DMS53 (cell line): ENCODE measurements around the gene STING1.
"Not testable (repeated sequence)": the region's sequence is repeated elsewhere in the genome, so short reads cannot be mapped to it uniquely, and the experiment has no call there.

ENCODE experiments used
- DNase-seq: peaks from one replicate; lab custom pipeline; 2025; lab: John Stamatoyannopoulos, UW

STING1 gene

DNA sequence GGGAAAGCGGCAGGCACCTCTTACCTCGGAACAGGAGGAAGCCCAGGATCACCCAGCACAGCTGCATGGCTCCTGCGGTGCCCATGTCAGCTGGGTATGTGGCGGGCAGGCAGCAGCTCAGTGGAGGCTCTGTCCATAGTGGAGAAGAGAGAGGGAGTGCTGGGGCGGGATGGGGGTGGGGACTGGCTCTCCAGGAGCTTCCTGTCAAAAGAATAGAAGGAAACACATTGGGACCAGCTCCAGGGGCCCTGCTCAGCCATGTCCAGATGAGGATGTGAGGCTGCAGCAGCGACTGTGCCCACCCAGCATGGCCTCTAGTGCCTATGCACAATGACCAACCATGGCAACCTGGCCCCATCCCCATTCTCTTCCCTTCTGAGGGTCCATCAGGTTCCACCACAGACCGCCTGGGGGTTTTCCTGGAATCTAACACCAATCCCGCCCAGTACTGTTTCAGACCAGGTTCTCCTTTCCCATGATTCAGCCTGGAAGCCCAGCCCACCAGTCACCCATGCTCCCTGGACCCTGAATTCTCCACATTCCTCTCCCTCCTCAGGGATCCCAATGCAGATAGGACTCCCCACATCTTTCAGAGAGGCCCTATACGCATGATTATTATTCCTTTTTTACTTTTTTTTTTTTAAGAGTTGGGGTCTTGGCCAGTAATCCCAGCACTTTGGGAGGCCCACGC is 19.8 kb downstream of the STING1 start, which contains the start of gene ECSCR:
Gene ECSCR, minus strand, starts transcription at position 158 of the 691 bp plus-strand sequence. Its CDS starts 73 bp downstream, at position 85.
- DNase-seq: no peak

DNA sequence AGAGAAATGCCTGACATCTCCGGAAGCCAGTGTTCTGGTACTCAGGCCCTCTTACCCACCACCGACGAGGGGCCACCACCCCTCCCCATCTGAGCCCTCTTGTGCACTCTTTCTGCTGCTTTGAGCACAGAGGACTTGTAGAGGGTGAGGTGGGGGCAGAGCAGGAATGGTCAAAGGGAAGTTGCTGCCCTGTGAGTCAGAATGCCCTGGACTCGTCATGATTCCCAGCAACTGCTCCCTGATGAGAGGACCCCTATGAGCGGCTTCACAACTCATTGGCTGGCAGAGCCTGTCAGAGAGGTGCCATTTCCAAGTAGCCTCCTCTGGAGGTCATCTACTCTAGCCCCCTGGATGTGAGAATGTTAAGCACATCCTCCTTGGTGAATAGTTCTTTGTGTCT is 20.9 kb downstream of the STING1 start:
- DNase-seq: no peak

DNA sequence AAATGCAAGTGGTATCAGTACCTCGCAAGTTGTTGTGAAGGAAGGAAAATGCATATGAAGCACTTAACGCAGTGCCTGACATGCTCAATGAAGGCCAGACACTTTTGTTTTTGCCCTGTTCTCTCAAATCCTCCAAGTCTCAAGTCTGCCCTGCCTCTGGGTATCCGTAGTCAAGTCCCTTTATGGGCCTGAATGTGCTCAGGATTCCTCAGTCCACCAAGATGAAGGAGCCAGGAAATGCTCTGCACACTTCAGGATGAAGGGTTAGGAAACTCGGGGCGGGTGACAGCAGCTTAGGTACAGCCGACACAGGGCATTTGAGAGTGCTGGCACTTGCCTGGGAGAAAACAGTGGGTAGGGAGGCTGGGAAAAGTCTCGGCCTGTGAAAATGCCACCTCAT is 21.4 kb downstream of the STING1 start:
- no peak for DNase-seq

DNA sequence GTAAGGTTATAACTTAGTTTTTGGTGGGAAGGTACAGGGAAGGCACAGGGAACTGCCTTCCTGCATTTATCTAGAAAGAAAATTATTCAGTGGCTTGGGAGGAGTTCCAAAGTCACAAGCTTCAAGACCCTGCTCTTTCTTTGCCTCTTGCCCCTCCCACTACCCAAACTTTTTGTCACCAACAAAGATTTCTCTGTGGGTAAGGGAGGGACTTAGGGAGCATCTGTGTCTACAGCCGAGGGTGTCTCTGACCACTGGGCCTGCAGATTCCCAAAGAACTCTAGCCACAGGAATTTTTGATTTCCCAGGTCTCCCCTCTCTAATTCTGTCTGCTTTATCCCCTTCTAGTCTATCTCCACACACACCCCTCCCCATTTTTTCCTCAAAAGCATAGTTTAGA is 22.1 kb downstream of the STING1 start:
- DNase-seq: no peak

DNA sequence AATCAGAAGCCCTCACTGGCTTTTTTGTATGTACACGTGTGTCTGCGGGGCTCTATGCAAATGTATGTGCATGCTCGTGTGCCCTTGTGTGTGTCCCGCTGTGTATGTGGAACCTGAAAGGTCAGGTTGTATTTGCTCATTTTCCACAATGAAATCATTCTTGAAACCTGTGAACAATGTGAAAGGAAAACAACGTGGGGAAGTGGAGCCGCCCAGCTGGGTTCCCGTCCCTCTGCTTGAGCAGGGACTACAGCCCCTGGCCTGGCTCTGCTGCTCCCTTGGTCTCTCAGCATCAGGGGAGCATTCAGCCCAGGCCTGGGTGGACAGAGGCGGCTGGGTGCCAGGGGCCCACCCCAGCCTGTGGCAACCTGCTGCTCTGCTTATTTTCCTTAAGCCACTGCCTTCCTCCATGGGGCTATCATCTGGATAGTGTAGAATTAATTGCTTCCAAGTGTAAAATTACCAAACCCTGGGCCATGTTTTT is 23.1 kb downstream of the STING1 start:
- peak; percentile 24 for DNase-seq

DNA sequence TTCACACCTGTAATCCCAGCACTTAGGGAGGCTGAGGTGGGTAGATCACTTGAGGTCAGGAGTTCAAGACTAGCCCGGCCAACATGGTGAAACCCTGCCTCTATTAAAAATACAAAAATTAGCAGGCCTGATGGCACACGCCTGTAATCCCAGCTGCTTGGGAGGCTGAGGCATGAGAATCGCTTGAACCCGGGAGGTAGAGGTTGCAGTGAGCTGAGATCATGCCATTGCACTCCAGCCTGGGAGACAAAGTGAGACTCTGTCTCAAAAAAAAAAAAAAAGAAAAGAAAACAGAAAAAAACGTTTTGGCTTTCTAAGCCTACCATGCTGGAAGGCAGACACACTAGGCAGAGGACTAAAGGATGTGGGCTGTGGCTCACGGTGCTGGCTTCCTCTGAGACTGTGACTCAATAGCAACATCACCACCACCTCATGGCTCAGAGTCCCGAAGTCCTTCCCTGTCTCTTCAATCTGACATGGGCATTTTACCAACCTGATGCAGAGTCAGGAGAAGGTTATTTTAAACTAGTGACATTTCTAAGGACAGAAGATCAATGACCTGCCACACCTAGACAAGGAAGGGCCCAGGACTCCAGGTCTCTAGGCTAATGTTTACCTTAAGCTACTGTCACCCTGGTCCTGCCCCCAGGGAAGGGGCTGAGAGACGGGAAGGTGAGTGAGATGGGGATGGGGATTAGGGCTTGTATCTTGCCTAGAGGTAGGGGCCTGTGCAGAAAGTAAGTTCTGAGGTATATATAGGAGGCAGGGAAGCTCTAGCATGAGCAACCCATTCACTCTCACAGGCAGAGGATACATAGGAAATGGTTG is 23.8 kb downstream of the STING1 start:
- no peak for DNase-seq

DNA sequence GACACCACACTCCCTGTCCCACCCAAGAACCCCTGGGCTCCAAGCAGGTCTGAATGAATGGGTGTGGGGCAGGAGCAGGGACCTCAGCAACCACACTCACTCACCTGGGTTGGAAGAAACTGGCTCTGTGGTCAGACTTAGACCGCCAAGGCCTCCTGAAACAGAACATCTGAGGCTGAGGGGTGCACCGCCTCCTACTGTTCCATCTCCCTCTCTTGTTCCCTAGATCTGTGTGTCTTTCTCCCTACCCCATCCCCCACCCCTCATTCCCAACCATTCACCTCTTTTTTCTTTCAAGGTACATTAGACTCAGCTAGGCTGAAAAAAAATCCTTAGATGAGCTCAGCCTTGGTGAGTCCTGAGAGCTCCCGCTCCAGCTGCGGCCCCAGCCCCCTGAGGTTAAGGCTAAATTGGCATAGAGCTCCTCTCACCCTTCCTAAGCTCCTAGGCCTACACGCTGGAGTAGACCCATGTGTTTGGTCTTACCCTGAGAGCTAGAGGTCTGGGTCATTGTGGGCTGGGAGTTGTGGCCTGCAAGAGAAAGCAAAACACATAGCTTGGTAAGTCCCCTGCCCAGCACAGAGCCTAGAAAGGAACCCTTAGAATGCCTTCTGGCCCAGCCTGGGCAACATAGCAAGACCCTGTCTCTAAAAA is 24.8 kb downstream of the STING1 start:
- no peak for DNase-seq

DNA sequence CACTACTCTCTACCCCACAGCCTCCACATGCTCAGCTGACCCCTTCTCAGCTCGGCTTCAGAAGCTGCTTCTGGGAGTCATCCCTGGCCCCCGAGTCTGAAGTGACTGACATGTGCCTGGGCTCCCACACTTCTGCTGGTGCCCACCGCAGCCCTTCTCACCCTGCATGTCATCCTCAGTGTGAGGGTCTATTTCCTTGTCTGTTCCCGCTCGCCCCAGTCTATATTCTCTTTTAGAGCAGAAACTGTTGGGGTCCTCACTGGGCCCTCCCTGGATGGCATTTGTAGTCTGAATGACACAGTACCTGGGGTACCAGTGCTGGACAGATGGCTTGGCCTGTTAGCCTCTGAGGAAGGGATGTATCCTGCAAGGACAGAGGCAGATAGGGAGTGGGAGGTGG is 25.3 kb downstream of the STING1 start:
- no peak for DNase-seq

DNA sequence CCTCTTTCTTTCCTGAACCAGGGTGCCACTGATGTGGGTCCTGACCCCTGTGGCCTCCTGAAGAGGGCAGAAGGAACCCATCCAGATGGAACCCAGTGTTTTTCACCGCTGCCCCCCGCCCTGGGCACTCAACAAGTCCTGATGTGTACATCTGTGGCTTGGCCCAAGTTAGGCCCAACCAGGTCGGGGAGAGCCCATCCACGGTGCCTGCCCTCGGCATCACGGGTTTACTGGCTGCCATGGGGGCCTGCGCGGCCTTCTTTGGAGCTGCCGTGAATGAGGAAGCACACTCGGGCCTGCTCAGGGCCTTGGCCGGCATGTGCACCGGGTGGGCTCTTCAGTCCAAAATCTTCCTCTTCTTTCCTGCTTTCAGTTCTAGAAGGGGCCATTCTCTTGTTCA is 25.8 kb downstream of the STING1 start:
- DNase-seq: no peak

DNA sequence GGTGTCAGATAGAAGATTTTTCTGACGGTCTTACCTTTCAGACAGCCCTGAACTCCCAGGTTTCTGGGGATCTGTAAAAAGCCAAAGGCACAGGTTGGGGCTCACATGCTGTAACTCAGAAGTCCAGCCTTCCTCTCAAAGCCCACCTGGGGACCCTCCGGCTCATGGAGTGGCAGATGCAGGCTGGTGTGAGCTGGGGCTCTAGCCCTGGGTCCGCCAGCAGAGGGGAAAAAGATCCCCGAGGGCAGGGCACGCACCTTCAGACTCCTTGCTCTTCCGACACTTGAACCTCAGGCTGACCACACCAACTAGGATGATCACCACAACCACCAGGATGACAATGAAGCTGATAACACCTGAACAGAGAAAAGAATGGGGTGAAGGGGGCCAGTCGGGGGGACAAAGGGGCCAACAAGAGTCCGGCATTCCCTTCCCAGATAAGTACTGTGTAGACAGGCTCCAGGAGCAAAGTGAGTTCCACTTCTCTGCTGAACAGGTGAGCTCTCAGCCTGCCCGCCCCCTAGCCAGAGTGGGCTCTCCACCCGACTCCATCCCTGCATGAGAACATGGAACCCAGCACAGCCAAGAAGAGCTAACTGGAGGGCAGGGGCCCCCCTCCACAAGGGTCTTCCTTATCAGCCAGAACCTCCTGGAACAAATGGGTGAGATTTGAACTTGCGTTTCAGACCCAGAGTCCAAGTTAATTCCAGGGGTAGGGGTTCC is 27.8 kb downstream of the STING1 start:
- DNase-seq: no peak

DNA sequence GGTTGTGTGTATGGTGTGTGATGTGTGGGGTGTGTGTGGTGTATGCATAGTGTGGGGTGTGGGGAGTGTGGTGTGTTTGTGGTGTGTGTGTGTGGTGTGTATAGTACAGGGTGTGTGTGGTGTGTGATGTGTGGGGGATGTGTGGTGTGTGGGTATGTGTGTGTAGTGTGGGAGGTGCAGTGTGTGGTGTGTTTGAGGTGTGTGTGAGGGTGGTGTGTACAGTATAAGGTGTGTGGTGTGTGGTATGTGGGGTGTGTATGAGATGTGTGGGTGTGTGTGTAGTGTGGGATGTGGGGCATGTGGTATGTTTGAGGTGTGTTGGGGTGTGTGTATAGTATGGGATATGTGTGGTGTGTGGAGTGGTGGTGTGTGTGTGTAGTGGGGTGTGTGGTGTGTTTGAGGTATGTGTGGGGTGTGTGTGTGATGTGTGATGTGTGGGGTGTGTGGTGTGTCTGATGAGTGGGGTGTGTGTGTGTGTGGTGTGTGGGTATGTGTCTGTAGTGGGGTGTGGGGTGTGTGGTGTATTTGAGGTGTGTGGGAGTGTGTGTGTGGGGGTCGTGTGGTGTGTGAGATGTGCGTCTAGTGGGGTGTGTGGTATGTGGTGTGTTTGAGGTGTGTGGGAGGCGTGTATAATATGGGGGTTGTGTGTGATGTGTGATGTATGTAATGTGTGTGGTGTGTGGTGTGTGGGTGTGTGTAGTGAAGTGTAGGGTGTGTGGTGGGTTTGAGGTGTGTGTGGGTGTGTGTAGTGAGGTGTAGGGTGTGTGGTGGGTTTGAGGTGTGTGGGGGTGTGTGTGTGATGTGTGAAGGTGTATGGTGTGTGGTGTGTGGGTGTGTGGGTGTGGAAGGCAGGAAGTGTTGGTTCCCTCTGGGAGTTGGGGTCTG is 28.6 kb downstream of the STING1 start:
- DNase-seq: no peak

DNA sequence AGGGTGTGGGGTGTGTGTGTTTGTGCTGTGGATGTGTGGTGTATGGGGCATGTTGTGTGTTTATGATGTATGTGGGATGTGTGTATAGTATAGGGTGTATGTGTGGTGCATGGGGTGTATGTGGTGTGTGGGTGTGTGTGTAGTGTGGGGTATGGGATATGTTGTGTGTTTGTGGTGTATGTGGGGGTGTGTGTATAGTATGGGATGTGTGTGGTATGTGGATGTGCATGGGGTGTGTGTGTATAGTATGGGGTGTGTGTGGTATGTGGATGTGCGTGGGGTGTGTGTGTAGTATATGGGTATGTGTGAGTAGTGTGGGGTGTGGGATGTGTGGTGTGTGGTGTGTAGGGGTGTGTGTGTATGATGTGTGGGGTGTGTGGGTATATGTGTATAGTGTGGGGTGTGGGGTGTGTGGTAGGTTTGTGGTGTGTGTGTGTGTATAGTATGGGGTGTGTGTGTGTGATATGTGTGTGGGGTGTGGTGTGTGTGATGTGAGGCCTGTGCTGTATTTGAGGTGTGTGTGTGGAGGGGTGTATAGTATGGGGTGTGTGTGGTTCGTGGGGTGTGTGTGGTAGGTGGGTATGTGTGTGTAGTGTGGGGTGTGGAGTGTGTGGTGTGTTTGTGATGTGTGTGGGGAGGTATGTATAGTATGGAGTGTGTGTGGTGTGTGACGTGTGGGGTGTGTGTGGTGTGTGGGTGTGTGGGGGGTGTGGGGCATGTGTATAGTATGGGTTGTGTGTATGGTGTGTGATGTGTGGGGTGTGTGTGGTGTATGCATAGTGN is 30.5 kb downstream of the STING1 start:
- no peak for DNase-seq

DNA sequence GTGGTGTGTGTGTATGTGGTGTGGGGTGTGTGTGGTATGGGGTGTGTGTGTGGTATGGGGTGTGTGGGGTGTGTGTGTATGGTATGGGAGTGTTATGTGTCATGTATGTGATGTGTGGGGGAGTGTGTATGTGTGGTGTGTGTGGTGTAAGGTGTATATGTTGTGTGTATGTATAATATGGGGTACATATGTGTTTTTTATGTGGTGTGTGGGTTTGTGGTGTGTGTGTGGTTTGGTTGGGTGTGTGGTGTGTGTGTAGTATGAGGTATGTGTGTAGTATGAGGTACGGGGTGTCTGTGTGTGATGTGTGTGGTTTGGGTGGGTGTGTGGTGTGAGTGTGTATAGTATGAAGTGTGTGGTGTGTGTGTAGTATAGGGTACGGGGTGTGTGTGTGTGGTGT is 31.4 kb downstream of the STING1 start:
- DNase-seq: no peak

DNA sequence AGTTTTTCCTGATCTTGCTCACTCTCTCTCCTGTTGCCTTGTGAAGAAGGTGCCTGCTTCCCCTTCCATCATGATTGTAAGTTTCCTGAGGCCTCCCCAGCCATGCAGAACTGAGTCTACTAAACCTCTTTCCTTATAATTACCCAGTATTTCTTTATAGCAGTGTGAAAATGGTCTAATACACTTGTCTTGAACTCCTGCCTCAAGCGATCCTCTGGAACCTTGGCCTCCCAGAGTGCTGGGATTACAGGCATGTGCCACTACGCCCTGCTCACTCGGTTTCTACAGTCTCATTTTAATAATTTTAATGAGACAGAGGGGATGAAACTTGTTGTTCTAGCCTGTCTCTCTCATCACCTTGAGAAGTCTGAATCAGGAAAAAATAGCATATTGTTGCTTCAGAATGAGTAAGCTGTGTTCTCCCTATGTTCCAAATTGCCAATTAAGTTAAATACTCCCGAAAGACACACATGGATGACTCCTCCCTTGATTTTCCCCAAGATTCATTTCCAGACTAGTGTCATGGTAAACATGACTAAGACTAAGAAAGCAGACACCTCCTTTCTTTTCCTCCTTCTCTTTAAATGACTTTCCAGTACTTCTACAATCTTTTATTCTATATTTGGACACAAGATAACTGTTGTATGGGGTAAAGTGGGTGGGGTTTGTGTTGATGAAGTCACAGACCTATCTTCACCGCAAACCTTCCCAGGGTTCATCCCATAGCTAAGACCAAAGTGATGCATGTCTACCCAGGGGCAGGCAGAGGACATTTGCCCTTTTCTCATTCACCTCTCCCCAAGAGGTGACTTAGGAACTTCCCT is 35.4 kb downstream of the STING1 start:
- no peak for DNase-seq

DNA sequence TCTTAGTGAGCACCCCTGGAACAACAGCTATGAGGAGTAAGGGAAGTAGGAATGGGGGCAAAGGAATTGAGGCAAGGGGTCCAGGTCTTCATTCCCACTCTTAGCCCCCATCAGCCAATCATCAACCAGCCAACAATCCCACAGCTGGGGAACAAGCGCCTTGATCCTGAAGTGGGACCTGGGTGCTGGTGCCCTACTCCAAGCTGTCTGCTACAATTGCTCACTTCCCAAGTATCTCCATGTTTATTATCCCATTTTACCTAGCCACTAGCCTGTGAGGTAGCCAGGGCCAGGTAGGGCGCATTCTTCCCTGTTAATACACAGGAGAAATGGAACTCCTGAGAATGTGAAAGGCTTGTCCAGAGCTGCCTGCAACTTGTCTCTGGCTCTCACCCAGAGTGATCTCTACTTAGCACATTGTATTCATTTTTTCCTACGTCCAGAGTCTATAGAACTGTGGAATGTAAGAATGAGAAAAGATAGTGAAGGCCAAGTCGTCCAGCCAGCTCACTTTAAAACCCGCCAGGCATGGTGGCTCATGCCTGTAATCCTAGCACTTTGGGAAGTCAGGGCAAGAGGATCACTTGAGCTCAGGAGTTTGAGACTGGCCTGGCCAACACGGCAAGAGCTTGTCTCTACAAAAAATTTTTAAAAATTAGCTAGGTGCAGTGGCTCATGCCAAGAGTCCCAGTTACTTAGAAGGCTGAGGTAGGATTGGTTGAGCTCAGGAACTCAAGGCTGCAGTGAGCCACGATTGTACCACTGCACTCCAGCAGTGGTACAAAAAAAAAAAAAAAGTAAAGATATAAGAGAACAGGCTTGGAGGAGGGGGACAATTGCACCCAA is 37.0 kb downstream of the STING1 start:
- no peak for DNase-seq

DNA sequence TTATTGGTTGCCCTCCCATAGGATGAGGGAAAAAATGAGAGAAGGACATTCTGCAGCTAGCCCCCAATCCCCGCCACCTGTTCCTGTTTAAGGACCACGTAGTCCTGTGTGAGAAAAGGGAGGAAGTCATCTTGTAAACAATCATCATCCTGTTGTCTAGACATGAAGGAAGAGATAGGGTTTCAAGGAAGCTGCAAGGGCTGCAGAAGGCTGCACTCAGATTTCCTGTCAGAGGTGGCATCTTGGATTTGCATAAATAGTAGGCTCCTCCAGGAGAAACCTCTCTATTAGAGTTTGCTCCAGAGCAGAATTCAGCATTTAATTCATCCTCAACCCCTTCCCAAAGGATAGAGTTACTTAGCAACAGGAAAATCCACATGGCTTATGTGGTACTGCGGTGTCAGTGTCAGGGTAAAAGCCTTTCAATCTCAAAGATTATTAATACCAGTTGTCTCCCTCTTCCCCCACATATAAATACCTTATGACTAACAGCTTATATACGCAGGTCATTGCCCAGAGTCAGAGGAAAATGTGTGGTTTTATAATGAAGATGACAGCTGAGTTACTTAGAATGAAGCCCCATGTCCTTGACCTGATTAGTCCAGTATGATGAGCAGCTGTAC is 38.6 kb downstream of the STING1 start:
- DNase-seq: peak; percentile 25

DNA sequence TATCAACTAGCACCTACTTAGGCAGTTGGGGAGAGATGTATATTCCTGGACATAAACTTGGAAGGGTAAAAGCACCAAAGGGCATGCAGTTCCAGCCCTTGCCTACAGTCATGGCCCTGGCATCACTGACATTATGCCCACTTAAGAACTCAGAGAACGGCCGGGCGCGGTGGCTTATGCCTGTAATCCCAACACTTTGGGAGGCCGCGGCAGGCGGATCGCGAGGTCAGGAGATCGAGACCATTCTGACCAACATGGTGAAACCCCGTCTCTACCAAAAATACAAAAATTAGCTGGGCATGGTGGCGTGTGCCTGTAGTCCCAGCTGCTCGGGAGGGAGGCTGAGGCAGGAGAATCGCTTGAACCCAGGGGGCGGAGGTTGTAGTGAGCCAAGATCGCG is 42.1 kb downstream of the STING1 start:
- DNase-seq: not testable (repeated sequence)
